Fibroblast of peridontal ligament (primary cell): ENCODE data around the gene CLSTN1.

Experiments
- DNase-seq: peaks from one replicate; pipeline ENCODE4 v3.0.0-alpha.2; 2010; ENCODE audit errors: extremely low read depth

Gene CLSTN1

GRCh38 chr1:9823943-9824701, at the start of gene CLSTN1:
CLSTN1 (minus strand) TSS chr1:9823965; CDS start chr1:9823733, 232 bp downstream.
- DNase-seq = peak; percentile 74

DNA sequence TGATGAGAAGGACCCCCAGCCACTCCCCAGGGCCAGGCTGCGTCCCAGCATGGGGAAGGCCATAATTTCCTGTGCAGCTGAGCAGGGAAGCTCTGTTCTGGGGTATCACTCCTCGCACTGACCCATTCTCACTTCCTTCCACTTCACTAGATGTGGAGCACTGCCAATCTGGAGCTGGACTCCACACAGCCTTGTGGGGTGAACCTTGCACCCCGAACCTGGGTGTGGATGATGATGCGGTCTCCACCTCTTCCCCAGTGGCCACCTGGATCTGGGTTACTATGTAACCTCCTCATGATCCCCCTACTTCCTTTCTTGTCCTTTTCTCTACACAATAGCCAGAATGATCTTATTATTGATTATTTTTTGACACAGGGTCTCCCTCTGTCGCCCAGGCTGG, 49.6 kb upstream of the CLSTN1 start:
- no peak for DNase-seq

- no peak for DNase-seq
Measured at GRCh38 chr1:9872430-9873165, 48.8 kb upstream of the CLSTN1 start.

GRCh38 chr1:9871707-9872425, 48.1 kb upstream of the CLSTN1 start:
- DNase-seq = no peak

DNA sequence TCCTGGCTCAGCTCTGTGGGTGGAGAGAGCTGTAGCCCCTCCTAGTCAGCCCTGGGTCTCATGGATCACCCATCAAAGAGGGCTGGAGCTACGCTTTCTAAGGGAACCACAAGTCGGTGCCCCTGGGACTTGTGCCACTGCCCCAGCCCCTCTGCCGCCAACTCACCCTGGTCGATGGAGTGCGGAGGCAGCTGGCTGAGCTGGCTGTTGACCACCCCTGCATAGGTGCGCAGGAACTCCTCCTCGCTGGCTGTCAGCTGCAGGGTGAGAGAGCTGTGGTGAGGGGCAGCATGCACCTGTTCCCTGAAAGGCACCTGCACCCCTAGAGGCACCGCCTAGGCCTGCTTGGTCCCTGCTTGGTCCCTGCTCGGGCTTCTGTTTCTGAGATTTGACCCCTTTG, 47.3 kb upstream of the CLSTN1 start:
- no peak for DNase-seq

DNA sequence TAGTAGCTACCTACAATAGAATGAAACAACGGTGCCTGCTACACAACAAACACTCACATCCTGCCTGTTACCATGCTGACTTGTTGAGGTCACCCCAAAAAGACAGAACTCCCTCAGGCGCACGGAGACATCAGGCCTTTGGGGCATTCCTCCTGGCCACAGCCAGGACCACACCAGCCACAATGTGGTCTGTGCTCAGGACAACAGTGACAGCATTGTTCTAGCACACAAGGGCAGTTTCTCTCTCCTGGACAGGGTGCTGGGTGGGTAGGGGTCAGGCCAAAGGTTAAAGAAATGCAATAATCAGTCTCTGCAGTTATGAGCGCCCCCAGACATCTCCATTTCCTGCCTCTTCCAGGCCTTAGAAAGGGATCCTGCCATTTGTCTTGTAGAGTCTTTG, 46.8 kb upstream of the CLSTN1 start:
- DNase-seq = no peak

GRCh38 chr1:9869831-9870251, 46.1 kb upstream of the CLSTN1 start:
- no peak for DNase-seq

DNA sequence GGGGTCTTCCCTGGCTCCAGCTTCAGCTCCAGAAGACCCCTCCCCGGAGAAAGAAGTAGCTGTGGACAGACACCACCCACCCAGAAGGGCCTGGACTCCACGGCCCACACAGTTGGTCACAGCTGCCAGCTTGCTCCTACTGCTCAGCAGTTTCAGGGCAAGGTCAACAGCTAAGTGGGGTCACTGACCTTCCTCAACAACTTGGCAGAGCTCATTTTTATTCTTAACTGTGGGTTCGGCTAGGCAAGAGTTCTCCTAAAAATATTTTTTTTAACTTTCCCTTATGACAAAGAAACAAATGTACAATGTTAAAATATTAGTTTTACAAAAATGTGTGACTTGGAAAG, 44.5 kb upstream of the CLSTN1 start:
- no peak for DNase-seq

DNA sequence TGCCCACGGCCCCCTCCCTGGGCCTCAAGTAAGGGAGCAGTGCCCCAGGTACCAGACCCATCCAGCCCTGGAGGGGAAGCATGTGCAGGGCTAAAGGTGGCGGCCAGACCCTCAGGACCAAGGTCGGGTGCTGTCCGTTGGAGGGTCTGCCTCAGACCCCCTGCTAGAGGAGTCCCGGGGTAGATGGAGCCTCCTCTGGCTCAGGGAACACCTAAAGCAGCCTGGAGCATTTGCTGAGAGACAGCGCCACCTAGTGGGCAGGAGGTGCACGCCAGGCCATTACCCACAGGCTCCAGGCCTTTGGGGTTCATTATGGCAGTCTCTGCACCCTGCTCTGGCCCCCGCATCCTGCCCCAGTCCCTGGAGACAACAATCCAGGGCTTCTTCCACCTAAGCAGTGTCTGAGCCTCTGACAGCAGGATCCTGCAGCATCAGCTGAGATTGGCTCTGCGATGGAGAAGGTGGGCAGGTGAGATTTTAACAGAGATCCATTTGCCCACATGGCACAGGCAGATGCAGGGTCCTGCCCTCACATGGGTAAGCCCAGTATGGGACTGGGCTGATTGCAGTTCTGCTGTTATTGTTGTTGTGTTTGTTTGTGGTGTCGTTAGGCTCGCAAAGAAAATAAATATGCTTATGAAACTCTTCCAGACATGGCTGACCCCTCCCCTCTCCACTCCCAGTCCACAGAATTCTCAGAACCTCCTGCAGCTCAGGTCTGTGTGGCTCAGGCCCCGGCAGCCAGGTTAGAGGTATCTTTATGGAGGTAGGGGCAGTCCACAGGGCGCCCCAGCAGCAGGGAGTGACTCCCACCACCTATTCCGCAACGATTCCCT, 43.9 kb upstream of the CLSTN1 start:
- peak; percentile 68 for DNase-seq

DNA sequence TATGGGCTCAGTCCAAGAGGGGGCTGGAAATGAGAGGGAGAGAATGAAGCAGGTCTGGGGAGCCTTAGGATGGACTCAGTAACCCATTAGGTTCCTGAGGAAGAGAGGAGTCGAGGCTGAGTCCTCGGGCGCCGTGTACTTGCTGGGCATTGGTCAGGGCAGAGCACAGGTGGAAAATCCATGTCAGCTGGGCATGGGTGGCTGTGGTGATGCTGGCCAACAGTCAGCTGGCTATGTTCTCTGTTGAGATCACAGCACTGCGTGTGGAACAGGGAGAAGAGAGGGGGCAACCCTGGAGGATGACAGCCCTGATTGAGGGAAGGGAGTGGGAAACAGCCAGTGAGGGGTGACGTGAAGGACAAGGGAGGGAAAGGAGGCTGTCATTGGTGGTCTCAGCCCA, 43.1 kb upstream of the CLSTN1 start:
- DNase-seq = no peak

DNA sequence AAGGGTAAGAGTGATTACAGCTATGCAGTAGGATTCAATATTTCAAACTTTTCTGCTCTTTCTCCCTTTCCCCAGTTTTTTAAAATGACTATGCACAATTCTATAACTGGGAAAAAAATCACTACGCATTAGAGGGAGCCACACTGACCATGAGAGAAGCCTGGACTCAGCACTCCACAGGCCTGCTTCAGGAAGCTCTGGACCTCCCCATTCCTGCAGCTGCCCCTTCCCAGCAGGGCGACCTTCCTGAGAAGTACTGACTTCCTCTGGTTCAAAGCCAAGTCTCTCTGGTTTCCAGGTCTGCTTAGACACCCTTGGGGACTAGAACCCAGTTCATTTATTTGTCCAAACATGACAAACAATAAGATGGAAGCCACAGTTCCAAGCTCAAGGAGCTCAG, 42.0 kb upstream of the CLSTN1 start:
- DNase-seq = no peak

- DNase-seq = no peak
Measured at GRCh38 chr1:9863371-9863770, 39.6 kb upstream of the CLSTN1 start.

- DNase-seq = no peak
Measured at GRCh38 chr1:9861360-9861759, 37.6 kb upstream of the CLSTN1 start.

DNA sequence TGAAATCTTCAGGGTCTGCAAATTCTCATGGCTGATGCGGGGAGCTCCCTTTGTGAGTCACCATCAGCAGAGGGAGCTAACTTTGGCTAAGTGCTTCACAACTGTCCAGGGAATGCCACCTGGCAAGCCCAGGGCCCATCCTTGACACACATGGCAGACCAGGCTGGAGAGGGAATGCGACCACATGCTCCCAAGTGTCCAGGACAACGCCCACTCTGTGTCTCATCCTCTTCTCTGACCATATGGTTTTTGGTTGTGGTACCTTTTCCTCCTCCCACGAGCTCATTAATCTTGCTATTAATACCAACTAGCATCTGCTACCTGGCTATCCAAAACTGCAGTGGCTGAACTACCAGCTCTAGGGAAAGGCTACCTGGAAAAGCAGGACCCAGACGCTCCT, 37.1 kb upstream of the CLSTN1 start:
- DNase-seq = no peak

DNA sequence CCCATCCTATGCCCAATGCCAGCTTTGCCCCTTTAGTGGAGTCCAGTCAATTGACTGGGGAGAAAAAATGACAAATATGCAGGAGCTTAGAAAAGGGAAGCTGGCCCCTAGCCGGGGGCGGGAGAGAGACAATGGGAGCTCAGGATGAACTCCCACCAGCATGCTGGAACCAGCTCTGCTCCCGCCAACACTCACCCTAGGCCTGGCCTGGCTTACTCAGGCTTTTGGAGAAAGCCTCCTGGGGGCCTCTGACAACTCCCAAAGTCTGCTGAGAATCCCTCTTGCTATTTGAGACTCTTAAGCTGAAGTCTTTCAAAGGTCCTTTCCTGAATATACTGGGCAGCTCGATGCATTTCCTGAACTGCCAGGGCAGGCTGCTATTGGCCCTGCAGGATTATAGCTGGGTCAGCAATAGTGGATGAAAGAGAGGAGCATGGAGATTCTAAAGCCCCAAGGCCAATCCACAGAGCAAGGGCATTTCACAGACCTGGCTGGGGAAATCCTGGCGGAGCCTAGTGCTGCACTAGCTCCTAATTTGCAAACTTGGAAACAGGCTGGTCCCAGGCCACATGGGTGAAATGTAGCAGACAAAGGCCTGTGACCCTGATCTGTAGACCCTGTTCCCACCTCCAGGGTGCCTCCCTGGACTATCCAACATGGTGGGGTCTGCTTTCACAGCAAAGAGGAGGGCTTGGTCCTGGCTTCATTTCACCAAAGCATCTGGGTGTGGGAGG, 35.7 kb upstream of the CLSTN1 start:
- DNase-seq = no peak

- no peak for DNase-seq
Measured at GRCh38 chr1:9858293-9859035, 34.7 kb upstream of the CLSTN1 start.

GRCh38 chr1:9855186-9855585, 31.4 kb upstream of the CLSTN1 start:
- DNase-seq = no peak

DNA sequence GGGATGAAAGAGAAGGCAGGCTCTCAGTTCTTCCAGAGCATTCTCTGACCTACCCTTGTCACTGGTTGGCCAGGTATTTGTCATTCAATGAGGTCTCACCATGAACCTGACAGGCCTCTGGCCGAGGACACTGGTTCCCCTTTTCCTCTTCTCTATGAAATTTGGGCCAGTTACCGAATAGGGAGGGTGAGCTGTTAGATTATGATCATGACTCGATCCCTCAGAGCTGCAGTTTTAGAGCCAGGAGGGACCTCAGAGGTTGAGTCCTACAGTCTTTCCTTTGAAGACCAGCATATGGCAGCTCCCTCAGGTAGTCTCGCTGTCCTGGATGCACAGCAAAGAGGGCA, 29.5 kb upstream of the CLSTN1 start:
- DNase-seq = no peak

DNA sequence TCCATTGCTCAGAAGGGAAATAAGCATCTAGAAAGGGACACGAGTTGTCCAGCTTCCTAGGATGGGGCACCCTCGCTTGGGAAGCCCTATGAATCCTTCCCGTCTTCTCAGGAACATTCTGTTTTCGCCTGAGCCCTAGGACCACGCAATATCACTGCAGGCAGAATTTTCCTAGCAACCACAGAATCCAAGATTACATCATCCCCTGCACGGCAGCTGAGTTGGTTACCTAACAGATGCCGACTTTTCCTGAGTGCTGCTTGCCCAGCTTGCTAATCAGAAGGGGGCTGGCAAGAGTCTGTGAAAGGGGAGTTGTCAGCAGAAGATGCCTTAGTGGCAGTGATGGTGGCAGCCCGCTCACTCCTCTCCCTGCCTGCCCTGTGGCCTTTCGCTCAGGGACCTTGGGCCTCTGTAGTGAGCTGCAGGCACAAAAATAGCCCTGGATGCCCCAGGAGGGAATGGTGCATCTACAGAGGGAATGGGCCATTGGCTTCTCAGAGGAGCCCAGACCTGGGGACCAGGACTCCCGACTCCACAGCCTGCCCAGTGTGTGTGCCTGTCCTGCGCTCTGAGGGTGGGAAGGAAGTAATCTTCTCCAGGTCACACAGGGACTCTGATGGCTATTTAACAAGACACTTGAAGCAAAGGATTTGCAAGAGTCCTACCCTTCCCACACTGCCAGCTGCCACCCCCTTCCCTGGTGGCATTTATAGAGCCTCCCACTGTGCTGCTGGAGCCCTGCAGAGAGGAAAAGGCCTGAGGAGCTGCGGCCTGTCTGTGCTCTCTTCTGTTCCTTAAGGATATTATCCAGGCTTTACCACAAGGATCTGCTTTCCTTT, 28.9 kb upstream of the CLSTN1 start:
- DNase-seq = peak; percentile 67

GRCh38 chr1:9852004-9852403, 28.2 kb upstream of the CLSTN1 start:
- DNase-seq = no peak
